ENCODE measurements around the gene DCAF7.

- TF ChIP-seq CTCF (IDR thresholded peaks at IDR 0.05), result no peak
- TF ChIP-seq EP300 (IDR thresholded peaks at IDR 0.05; ENCODE audit: low read depth), result no peak
- peak; percentile 76 for TF ChIP-seq POLR2A (IDR thresholded peaks at IDR 0.05)
- peak; percentile 62 to 82 (median 81) for TF ChIP-seq POLR2AphosphoS5 (IDR thresholded peaks at IDR 0.05)
These were observed 50.5 kb downstream of the DCAF7 start, which contains the start of gene TACO1 for GRCh38 chr17:63600569-63601438.

Measured in transverse colon (tissue), 4 donors.